A549 (cell line): Measurements from ENCODE around the gene ANP32A. TPM values are rescaled to one million over a fixed set of nuclear protein-coding genes. Genes with fewer than 3 reads are reported as not detected.

Experiments
- ATAC-seq, 2 experiments: fragments of 200-7000 bp in 1 of 2; fragments of >200 bp in 1 of 2; cut with Nextera tagmentation in 1 of 2; cut with Tn5 transposase in 1 of 2; 3 replicates each; pipeline versions ENCODE4 v1.8.0 to v1.9.1; 2018 to 2020; ENCODE audit warnings: mild to moderate bottlenecking in 1 of 2, moderate library complexity in 1 of 2
- CTCF ChIA-PET: fragments of 300-600 bp; sonication (Branson Sonifier 250); formaldehyde crosslinking; extraction: SDS; loops from one replicate; lab custom pipeline; 2021; ENCODE audit warnings: antibody characterized with exemption, inconsistent platforms; lab: Yijun Ruan, JAX
- POLR2A ChIA-PET: fragments of 350-600 bp; formaldehyde crosslinking; extraction: SDS; loops from one replicate; lab custom pipeline; 2021; ENCODE audit warnings: antibody characterized with exemption, inconsistent platforms; lab: Yijun Ruan, JAX
- DNase-seq, 2 experiments: peaks; one replicate each; pipeline versions ENCODE4 v3.0.0 to v3.0.0-alpha.2; 2011 to 2016; ENCODE audit warnings: low read depth in 1 of 2, low spot score in 1 of 2
- FAIRE-seq: peaks from 2 replicates; lab custom pipeline; 2011; peaks lifted over from hg19 to GRCh38; lab: Jason Lieb, UNC
- H3K27ac ChIP-seq, 2 experiments: fragments of >200 bp; sonication (Bioruptor Twin); formaldehyde crosslinking; 3 replicates each; pipeline ENCODE4 v1.5.1; 2016 to 2017
- H3K4me1 ChIP-seq: fragments of >200 bp; sonication (Bioruptor Twin); formaldehyde crosslinking; 3 replicates; pipeline ENCODE4 v1.6.1; 2016
- H3K4me2 ChIP-seq: fragments of >200 bp; sonication (Bioruptor Twin); formaldehyde crosslinking; 3 replicates; pipeline ENCODE4 v1.6.1; 2016
- H3K4me3 ChIP-seq: fragments of >200 bp; sonication (Bioruptor Twin); formaldehyde crosslinking; 3 replicates; pipeline ENCODE4 v1.5.1; 2016
- H3K9me3 ChIP-seq: fragments of >200 bp; sonication (Bioruptor Twin); formaldehyde crosslinking; 3 replicates; pipeline ENCODE4 v1.6.1; 2016
- ATOH8 ChIP-seq: fragments of 250-450 bp; sonication (Bioruptor Pico); IDR thresholded peaks from 2 replicates; pipeline ENCODE4 v1.5.0; 2020; ENCODE audit warnings: low read depth, mild to moderate bottlenecking, moderate library complexity
- BHLHE40 ChIP-seq: IDR thresholded peaks from 2 replicates; pipeline ENCODE4 v1.6.1; 2012; ENCODE audit warnings: low read depth, low read length, inconsistent platforms
- CHD4 ChIP-seq: fragments of 200-600 bp; sonication (generic); IDR thresholded peaks from 2 replicates; pipeline ENCODE4 v1.6.1; 2016; ENCODE audit warnings: antibody characterized with exemption, mild to moderate bottlenecking, borderline replicate concordance
- ELK1 ChIP-seq: fragments of 150-350 bp; IDR thresholded peaks from 2 replicates; pipeline ENCODE4 v1.6.1; 2014; ENCODE audit warnings: low read depth, mild to moderate bottlenecking, low read length
- ESRRA ChIP-seq: fragments of 150-350 bp; IDR thresholded peaks from 2 replicates; pipeline ENCODE4 v1.6.1; 2014; ENCODE audit warnings: mild to moderate bottlenecking, low read length, borderline replicate concordance
- HDAC2 ChIP-seq: fragments of 200-600 bp; sonication (generic); IDR thresholded peaks from 2 replicates; pipeline ENCODE4 v1.6.1; 2016
- HOXB5 ChIP-seq: fragments of 250-450 bp; sonication (Bioruptor Pico); IDR thresholded peaks from 2 replicates; pipeline ENCODE4 v1.5.0; 2020; ENCODE audit warnings: mild to moderate bottlenecking, moderate library complexity
- KDM1A ChIP-seq: fragments of 200-600 bp; sonication (generic); IDR thresholded peaks from 2 replicates; pipeline ENCODE4 v1.6.1; 2016; ENCODE audit warnings: low read depth, mild to moderate bottlenecking
- KDM5A ChIP-seq: fragments of 200-600 bp; sonication (generic); IDR thresholded peaks from 2 replicates; pipeline ENCODE4 v1.6.1; 2016; ENCODE audit warnings: antibody characterized with exemption, mild to moderate bottlenecking
- MAX ChIP-seq: IDR thresholded peaks from 2 replicates; pipeline ENCODE4 v1.6.1; 2012
- MAZ ChIP-seq: fragments of 150-350 bp; IDR thresholded peaks from 2 replicates; pipeline ENCODE4 v1.6.1; 2014; ENCODE audit warnings: antibody characterized with exemption, low read depth, low read length, borderline replicate concordance
- NFE2L2 ChIP-seq: fragments of 150-350 bp; conservative IDR thresholded peaks from 2 replicates; pipeline ENCODE4 v1.6.1; 2014; ENCODE audit warnings: low read length
- PHF8 ChIP-seq: fragments of 200-600 bp; sonication (generic); IDR thresholded peaks from 2 replicates; pipeline ENCODE4 v1.6.1; 2016; ENCODE audit warnings: low read depth, mild to moderate bottlenecking, antibody characterized with exemption, moderate library complexity, borderline replicate concordance
- POLR2A ChIP-seq: IDR thresholded peaks from 2 replicates; pipeline ENCODE4 v1.6.1; 2012; ENCODE audit warnings: mild to moderate bottlenecking, low read length
- POLR2AphosphoS2 ChIP-seq: conservative IDR thresholded peaks from 2 replicates; pipeline ENCODE4 v1.6.1; 2012; ENCODE audit warnings: low read length, improper control_type of control experiment, inconsistent platforms
- RAD21 ChIP-seq, 2 experiments: fragments of >200 bp in 1 of 2; sonication (Bioruptor Twin) in 1 of 2; formaldehyde crosslinking in 1 of 2; IDR thresholded peaks in 1 of 2; conservative IDR thresholded peaks in 1 of 2; 2 replicates in 1 of 2; 3 replicates in 1 of 2; pipeline ENCODE4 v1.6.1; 2012 to 2018; ENCODE audit warnings: inconsistent platforms in 1 of 2
- RARB ChIP-seq: fragments of 250-450 bp; sonication (Bioruptor Pico); IDR thresholded peaks from 2 replicates; pipeline ENCODE4 v1.8.0; 2021; ENCODE audit warnings: mild to moderate bottlenecking, moderate library complexity
- RNF2 ChIP-seq: fragments of 200-600 bp; sonication (generic); IDR thresholded peaks from 2 replicates; pipeline ENCODE4 v1.6.1; 2016; ENCODE audit warnings: low read depth, mild to moderate bottlenecking, antibody characterized with exemption, moderate library complexity, borderline replicate concordance
- SREBF2 ChIP-seq: fragments of 450-650 bp; IDR thresholded peaks from 2 replicates; pipeline ENCODE4 v1.6.1; 2014; ENCODE audit warnings: mild to moderate bottlenecking, moderate library complexity
- USF2 ChIP-seq: fragments of 450-650 bp; IDR thresholded peaks from 2 replicates; pipeline ENCODE4 v1.6.1; 2014; ENCODE audit warnings: antibody characterized with exemption
- ZFP36 ChIP-seq: fragments of 450-650 bp; IDR thresholded peaks from 2 replicates; pipeline ENCODE4 v1.6.1; 2014; ENCODE audit warnings: borderline replicate concordance; ENCODE audit not compliant: partially characterized antibody
- WGBS: methylation state at CpG from one replicate; pipeline ENCODE4 v1.1.6; 2017; ENCODE audit errors: missing lambda C conversion rate; 5-methylcytosine and 5-hydroxymethylcytosine counted together
- polyA plus RNA-seq, 4 experiments: library from polyadenylated mRNA; depleted of rRNA in 3 of 4; stranded (reverse); fragments of >200 nt; fragmentation: RNase III in 1 of 4; extraction: RNeasy Plus Mini Kit Qiagen cat#74134 plus additional on column Dnase treatment in 1 of 4; gene quantifications; 2 replicates in 3 of 4; 3 replicates in 1 of 4; pipeline ENCODE4 v1.2.3, GENCODE V29; 2011 to 2017
- TF ChIP-seq, protein P1 (sequence below): IDR thresholded peaks from 2 replicates; pipeline ENCODE4 v1.6.1; 2012
- TF ChIP-seq, protein P2 (sequence below): IDR thresholded peaks from 2 replicates; pipeline ENCODE4 v1.6.1; 2012; ENCODE audit warnings: low read depth, borderline replicate concordance
- TF ChIP-seq, protein P3 (sequence below): fragments of 200-600 bp; sonication (generic); IDR thresholded peaks from 2 replicates; pipeline ENCODE4 v1.6.1; 2016; ENCODE audit warnings: antibody characterized with exemption, mild to moderate bottlenecking, moderate library complexity

The ANP32A gene
- polyA plus RNA-seq, 2 of the 4 experiments (the other 2 are of a cell fraction) = 208 to 354 TPM

- H3K27ac ChIP-seq = no peak overlapping the region
Measured at GRCh38 chr15:68749365-68749764, 71.3 kb downstream of the ANP32A start.

GRCh38 chr15:68743256-68743655, 77.4 kb downstream of the ANP32A start:
- CTCF ChIA-PET = interaction anchor here (0.8 kb wide), 1 partner anchor 10 kb away, joined by 3 read pairs; no protein-coding TSS in a partner anchor
- FAIRE-seq = no peak
- WGBS = 80% methylated on average over 3 of the region's 3 CpGs
- no peak for ATAC-seq
- H3K9me3 ChIP-seq = no peaks in the 10 kb centered on the region
- no peak overlapping the region for H3K4me3 ChIP-seq
- H3K4me2 ChIP-seq = no peak overlapping the region
- no peak for DNase-seq
- H3K4me1 ChIP-seq = no peaks in the 10 kb centered on the region
- POLR2A ChIA-PET = no interaction called here
- no peak overlapping the region for H3K27ac ChIP-seq
- TF ChIP-seq CHD4 (no peak), BHLHE40 (no peak), NFE2L2 (no peak), MAX (no peak), ELK1 (no peak), KDM1A (no peak), RARB (CRISPR knock-in tag) (no peak), ESRRA (no peak), ATOH8 (CRISPR knock-in tag) (no peak), ZFP36 (no peak)
- TF ChIP-seq, protein P1, sequence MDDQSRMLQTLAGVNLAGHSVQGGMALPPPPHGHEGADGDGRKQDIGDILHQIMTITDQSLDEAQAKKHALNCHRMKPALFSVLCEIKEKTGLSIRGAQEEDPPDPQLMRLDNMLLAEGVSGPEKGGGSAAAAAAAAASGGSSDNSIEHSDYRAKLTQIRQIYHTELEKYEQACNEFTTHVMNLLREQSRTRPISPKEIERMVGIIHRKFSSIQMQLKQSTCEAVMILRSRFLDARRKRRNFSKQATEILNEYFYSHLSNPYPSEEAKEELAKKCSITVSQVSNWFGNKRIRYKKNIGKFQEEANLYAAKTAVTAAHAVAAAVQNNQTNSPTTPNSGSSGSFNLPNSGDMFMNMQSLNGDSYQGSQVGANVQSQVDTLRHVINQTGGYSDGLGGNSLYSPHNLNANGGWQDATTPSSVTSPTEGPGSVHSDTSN = no peak

More at GRCh38 chr15:68749365-68749764, 71.3 kb downstream of the ANP32A start:
- Histone ChIP-seq H3K4me1 (no peaks in the 10 kb centered on the region), H3K4me3 (no peak overlapping the region), H3K9me3 (0 out of 3 replicates have a peak, but pooled peaks cover 7% of the 10 kb centered on the region), H3K4me2 (no peak overlapping the region)
- FAIRE-seq = no peak
- ATAC-seq = peak in 1 of 2 experiments; percentile 24; a peak in 2 of 6 replicates
- ChIA-PET POLR2A (no interaction called here), CTCF (interaction anchor here (1.2 to 1.5 kb wide), 3 partner anchors 9 to 20 kb away, joined by 3 to 4 read pairs (median 3); no protein-coding TSS in a partner anchor)
- TF ChIP-seq RAD21 (conservative IDR thresholded peaks at IDR 0.05 in 1 of 2, IDR thresholded peaks at IDR 0.05 in 1 of 2) (no peak), MAZ (no peak), POLR2A (no peak), HOXB5 (no peak), HDAC2 (no peak)
- TF ChIP-seq, protein P2, sequence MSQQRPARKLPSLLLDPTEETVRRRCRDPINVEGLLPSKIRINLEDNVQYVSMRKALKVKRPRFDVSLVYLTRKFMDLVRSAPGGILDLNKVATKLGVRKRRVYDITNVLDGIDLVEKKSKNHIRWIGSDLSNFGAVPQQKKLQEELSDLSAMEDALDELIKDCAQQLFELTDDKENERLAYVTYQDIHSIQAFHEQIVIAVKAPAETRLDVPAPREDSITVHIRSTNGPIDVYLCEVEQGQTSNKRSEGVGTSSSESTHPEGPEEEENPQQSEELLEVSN = no peak
- 67% methylated on average over 7 of the region's 7 CpGs for WGBS
- no peak for DNase-seq

GRCh38 chr15:68739390-68740080, 81.2 kb downstream of the ANP32A start:
- WGBS = 37% methylated on average over 6 of the region's 6 CpGs
- POLR2A ChIA-PET = no interaction called here
- peak; percentile 19 to 34; a peak in 2 of 6 replicates for ATAC-seq
- Histone ChIP-seq H3K27ac (no peak overlapping the region), H3K4me2 (no peak overlapping the region), H3K4me3 (no peak overlapping the region), H3K4me1 (no peaks in the 10 kb centered on the region), H3K9me3 (no peaks in the 10 kb centered on the region)
- CTCF ChIA-PET = interaction anchor here (1.1 to 5.0 kb wide), 4 partner anchors 8 to 185 kb away, joined by 3 to 25 read pairs (median 8); no protein-coding TSS in a partner anchor
- peak; percentile 7 for FAIRE-seq
- no peak for DNase-seq
- TF ChIP-seq RAD21 (conservative IDR thresholded peaks at IDR 0.05 in 1 of 2, IDR thresholded peaks at IDR 0.05 in 1 of 2) (no peak), MAZ (no peak), KDM5A (no peak), SREBF2 (no peak), MAX (no peak), RNF2 (no peak), POLR2AphosphoS2 (no peak), USF2 (no peak), POLR2A (no peak), PHF8 (no peak)
- TF ChIP-seq, protein P3, sequence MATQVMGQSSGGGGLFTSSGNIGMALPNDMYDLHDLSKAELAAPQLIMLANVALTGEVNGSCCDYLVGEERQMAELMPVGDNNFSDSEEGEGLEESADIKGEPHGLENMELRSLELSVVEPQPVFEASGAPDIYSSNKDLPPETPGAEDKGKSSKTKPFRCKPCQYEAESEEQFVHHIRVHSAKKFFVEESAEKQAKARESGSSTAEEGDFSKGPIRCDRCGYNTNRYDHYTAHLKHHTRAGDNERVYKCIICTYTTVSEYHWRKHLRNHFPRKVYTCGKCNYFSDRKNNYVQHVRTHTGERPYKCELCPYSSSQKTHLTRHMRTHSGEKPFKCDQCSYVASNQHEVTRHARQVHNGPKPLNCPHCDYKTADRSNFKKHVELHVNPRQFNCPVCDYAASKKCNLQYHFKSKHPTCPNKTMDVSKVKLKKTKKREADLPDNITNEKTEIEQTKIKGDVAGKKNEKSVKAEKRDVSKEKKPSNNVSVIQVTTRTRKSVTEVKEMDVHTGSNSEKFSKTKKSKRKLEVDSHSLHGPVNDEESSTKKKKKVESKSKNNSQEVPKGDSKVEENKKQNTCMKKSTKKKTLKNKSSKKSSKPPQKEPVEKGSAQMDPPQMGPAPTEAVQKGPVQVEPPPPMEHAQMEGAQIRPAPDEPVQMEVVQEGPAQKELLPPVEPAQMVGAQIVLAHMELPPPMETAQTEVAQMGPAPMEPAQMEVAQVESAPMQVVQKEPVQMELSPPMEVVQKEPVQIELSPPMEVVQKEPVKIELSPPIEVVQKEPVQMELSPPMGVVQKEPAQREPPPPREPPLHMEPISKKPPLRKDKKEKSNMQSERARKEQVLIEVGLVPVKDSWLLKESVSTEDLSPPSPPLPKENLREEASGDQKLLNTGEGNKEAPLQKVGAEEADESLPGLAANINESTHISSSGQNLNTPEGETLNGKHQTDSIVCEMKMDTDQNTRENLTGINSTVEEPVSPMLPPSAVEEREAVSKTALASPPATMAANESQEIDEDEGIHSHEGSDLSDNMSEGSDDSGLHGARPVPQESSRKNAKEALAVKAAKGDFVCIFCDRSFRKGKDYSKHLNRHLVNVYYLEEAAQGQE = no peak
